HL-60 (cell line): ENCODE results near the gene NRN1L.

Experiments
- DNase-seq, 2 experiments: peaks; one replicate each; pipeline ENCODE4 v3.0.0-alpha.2; 2010 to 2020; ENCODE audit warnings: low read depth in 1 of 2, low spot score in 1 of 2
- H3K27ac ChIP-seq: fragments of 250-450 bp; sonication (Bioruptor Pico); replicated peaks from 2 replicates; pipeline ENCODE4 v1.5.1; 2020; ENCODE audit warnings: mild to moderate bottlenecking, moderate library complexity
- H3K27me3 ChIP-seq: fragments of 250-450 bp; sonication (Bioruptor Pico); 2 replicates; pipeline ENCODE4 v1.5.1; 2021; ENCODE audit warnings: mild to moderate bottlenecking, moderate library complexity; ENCODE audit not compliant: insufficient read depth, poor library complexity, severe bottlenecking
- H3K4me3 ChIP-seq: replicated peaks from 2 replicates; pipeline ENCODE4 v1.5.1; 2011; ENCODE audit warnings: mild to moderate bottlenecking, control low read depth, low read length; ENCODE audit not compliant: insufficient read depth
- GABPA ChIP-seq: IDR thresholded peaks from 2 replicates; pipeline ENCODE4 v1.6.1; 2012; ENCODE audit warnings: low read depth
- POLR2AphosphoS5 ChIP-seq: IDR thresholded peaks from 2 replicates; pipeline ENCODE4 v1.6.1; 2012; ENCODE audit warnings: low read depth
- SPI1 ChIP-seq: IDR thresholded peaks from 2 replicates; pipeline ENCODE4 v1.6.1; 2012; ENCODE audit warnings: low read depth, mild to moderate bottlenecking, borderline replicate concordance
- TF ChIP-seq, protein P1 (sequence below): IDR thresholded peaks from 2 replicates; pipeline ENCODE4 v1.6.1; 2012; ENCODE audit warnings: low read depth; ENCODE audit not compliant: insufficient replicate concordance
- TF ChIP-seq, protein P2 (sequence below): IDR thresholded peaks from one replicate; pipeline ENCODE4 v1.5.1; 2011; ENCODE audit warnings: low read length, control low read depth, inconsistent platforms; ENCODE audit not compliant: insufficient read depth

NRN1L gene

DNA sequence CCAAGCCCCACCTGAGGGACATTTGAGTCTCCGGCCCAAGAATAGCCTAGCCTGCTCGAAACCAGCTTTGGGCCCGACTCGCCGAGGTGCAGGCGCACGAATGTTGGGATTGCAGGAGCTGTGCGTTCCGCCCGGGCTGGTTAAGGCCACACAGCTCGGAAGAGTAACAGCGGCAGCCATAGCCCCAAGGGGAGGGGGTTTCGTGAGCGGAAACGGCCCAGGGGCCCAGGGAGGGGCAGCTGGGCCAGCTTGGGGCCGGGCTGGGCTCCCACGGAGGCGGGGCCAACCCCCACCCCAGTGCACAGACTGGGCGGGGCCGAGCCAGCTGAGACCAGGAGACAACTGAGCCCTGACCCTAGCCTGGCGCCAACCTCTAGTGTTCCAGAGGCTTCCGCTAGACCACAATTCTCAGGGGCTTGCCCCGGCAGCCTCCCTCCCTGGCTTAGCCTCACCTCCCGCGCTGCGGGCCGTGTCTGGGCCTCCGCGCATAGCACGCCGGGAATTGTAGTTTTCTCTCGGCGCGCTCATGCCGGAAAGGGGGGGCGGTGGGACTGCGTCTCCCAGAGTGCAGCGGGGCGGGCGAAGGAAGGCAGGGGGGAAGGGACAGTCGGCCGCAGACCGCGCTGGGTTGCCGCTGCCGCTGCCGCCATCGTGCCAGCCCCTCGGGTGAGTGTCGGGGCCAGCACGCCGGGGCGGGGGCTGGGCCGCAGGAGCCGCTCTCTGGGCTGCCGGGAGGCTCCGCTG is 38.2 kb upstream of the NRN1L start, which contains the start of gene NUTF2:
Gene NUTF2, plus strand, starts transcription at position 614 of the 744 bp plus-strand sequence. CDS start 18,198 bp downstream, outside the sequence.
- DNase-seq = peak; percentile 95 to 98
- Histone ChIP-seq H3K27ac (peak within 1 kb of the TSS; percentile 90), H3K27me3 (no peaks in the 10 kb centered on the region), H3K4me3 (peak within 1 kb of the TSS; percentile 99)
- peak; percentile 66 for TF ChIP-seq POLR2AphosphoS5
- peak; percentile 55 for TF ChIP-seq GABPA
- no peak; the same call in 1 of the 2 replicates for TF ChIP-seq SPI1

DNA sequence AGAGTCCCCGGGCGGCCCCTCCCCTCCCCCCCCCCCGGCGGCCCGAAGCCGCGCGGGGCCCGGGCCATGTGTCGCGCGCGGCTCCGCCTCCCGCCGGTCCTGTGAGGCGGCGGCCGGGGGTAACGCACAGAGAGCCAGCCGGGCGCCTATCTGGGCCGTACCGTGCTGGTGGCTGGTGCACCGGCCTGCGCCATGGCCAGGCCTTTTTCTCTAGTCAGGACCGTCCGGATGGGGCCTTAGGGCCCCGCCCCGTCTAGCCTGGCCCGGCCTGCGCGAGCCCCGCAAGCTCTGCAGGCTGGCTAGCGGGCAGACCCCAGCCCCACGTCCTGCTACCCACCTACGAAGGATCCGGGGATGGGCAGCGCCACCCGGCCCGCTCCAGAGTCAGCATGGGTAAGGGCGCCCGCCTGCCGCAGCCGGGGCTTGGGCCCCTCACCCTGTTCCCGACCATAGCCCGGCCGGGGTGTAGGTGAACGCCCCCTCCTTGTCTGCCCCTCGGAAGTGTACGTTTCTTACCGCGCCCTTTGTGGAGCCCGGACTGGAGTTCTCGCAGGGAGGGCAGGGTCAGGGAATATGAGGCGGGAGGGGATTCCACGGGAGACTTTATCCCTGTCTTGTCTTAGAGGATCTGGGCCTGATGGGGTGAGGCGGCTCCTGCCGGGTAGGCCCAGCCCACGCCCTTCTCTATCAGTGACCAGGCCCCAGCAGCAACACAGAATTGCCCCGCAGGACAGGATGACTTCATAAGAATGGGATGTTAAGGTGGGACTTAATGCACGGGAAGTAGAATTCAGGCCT is 37.4 kb upstream of the NRN1L start, which contains the start of gene CENPT:
Gene CENPT, minus strand, starts transcription at position 630 of the 798 bp plus-strand sequence. CDS start 13,834 bp downstream, outside the sequence.
- DNase-seq = peak in 1 of 2 experiments; percentile 9
- Histone ChIP-seq H3K4me3 (peak within 1 kb of the TSS; percentile 99), H3K27me3 (no peaks in the 10 kb centered on the region), H3K27ac (peak within 1 kb of the TSS; percentile 90)
- TF ChIP-seq SPI1 (no peak), POLR2AphosphoS5 (no peak), GABPA (no peak)
- TF ChIP-seq, protein P1, sequence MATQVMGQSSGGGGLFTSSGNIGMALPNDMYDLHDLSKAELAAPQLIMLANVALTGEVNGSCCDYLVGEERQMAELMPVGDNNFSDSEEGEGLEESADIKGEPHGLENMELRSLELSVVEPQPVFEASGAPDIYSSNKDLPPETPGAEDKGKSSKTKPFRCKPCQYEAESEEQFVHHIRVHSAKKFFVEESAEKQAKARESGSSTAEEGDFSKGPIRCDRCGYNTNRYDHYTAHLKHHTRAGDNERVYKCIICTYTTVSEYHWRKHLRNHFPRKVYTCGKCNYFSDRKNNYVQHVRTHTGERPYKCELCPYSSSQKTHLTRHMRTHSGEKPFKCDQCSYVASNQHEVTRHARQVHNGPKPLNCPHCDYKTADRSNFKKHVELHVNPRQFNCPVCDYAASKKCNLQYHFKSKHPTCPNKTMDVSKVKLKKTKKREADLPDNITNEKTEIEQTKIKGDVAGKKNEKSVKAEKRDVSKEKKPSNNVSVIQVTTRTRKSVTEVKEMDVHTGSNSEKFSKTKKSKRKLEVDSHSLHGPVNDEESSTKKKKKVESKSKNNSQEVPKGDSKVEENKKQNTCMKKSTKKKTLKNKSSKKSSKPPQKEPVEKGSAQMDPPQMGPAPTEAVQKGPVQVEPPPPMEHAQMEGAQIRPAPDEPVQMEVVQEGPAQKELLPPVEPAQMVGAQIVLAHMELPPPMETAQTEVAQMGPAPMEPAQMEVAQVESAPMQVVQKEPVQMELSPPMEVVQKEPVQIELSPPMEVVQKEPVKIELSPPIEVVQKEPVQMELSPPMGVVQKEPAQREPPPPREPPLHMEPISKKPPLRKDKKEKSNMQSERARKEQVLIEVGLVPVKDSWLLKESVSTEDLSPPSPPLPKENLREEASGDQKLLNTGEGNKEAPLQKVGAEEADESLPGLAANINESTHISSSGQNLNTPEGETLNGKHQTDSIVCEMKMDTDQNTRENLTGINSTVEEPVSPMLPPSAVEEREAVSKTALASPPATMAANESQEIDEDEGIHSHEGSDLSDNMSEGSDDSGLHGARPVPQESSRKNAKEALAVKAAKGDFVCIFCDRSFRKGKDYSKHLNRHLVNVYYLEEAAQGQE = no peak
- TF ChIP-seq, protein P2, sequence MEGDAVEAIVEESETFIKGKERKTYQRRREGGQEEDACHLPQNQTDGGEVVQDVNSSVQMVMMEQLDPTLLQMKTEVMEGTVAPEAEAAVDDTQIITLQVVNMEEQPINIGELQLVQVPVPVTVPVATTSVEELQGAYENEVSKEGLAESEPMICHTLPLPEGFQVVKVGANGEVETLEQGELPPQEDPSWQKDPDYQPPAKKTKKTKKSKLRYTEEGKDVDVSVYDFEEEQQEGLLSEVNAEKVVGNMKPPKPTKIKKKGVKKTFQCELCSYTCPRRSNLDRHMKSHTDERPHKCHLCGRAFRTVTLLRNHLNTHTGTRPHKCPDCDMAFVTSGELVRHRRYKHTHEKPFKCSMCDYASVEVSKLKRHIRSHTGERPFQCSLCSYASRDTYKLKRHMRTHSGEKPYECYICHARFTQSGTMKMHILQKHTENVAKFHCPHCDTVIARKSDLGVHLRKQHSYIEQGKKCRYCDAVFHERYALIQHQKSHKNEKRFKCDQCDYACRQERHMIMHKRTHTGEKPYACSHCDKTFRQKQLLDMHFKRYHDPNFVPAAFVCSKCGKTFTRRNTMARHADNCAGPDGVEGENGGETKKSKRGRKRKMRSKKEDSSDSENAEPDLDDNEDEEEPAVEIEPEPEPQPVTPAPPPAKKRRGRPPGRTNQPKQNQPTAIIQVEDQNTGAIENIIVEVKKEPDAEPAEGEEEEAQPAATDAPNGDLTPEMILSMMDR = no peak

DNA sequence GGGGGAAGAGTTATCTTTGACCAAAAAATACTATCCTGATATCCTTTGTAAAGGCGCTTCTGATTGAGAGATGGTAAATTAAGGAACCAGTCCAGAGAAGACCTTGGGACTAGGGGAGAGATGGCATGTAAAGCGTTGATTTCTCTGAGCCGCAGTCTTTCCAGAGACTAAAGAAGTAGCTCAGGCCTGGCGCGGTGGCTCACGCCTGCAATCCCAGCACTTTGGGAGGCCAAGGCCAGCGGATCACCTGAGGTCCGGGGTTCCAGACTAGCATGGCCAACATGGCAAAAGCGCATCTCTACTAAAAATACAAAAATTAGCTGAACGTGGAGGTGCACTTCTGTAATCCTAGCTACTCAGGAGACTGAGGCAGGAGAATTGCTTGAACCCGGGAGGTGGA is 36.6 kb upstream of the NRN1L start:
- TF ChIP-seq POLR2AphosphoS5 (no peak), GABPA (no peak), SPI1 (no peak)
- TF ChIP-seq, protein P1 = no peak
- TF ChIP-seq, protein P2 = no peak
- no peak overlapping the region; the same call in 1 of the 2 replicates for H3K27ac ChIP-seq
- H3K4me3 ChIP-seq = peak overlapping the region; percentile 99
- DNase-seq = no peak
- no peaks in the 10 kb centered on the region for H3K27me3 ChIP-seq

DNA sequence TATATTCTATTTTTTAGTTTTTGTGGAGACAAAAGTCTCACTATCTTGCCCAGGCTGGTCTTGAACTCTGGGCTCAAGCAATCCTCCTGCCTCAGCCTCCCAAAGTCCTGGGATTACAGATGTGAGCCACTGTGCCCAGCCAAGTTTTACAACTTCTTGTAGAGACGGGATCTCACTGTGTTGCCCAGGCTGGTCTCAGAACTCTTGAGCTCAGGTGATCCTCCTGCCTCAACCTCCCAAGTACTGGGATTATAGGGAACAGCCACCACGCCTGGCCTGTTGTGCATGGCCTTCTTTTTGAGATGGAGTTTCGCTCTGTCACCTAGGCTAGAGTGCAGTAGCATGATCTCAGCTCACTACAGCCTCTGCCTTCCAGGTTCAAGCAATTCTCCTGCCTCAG is 31.0 kb upstream of the NRN1L start:
- TF ChIP-seq, protein P2 = no peak
- TF ChIP-seq, protein P1 = no peak
- TF ChIP-seq GABPA = no peak
- no peak for TF ChIP-seq POLR2AphosphoS5
- no peak for TF ChIP-seq SPI1
- no peak for DNase-seq
- no peak overlapping the region for H3K27ac ChIP-seq
- no peak overlapping the region for H3K4me3 ChIP-seq
- H3K27me3 ChIP-seq = no peaks in the 10 kb centered on the region
